ENCODE results near the gene ARHGEF4.

DNA sequence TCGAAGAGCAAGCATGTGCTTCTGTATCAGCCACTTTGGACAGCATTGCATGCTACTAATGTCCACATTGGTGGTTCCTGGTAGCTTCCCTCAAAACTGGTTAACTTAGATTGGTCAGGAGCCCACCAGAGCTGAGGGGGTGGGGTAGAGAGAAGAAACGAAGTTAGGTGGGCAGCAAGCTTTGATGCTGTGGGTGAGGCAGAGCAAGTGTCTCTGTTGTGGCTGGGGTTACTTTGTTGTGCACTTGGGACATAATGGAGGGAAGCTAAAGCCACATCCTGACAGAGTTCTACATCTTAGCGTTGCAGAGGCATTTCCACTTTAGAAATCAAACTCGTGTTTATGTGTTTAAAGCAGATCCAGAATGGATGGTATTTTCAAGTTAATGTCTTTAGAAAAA lies 173.9 kb downstream of the ARHGEF4 start:
- TF ChIP-seq, protein P1, sequence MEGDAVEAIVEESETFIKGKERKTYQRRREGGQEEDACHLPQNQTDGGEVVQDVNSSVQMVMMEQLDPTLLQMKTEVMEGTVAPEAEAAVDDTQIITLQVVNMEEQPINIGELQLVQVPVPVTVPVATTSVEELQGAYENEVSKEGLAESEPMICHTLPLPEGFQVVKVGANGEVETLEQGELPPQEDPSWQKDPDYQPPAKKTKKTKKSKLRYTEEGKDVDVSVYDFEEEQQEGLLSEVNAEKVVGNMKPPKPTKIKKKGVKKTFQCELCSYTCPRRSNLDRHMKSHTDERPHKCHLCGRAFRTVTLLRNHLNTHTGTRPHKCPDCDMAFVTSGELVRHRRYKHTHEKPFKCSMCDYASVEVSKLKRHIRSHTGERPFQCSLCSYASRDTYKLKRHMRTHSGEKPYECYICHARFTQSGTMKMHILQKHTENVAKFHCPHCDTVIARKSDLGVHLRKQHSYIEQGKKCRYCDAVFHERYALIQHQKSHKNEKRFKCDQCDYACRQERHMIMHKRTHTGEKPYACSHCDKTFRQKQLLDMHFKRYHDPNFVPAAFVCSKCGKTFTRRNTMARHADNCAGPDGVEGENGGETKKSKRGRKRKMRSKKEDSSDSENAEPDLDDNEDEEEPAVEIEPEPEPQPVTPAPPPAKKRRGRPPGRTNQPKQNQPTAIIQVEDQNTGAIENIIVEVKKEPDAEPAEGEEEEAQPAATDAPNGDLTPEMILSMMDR (IDR thresholded peaks at IDR 0.05 in 8 of 11, conservative IDR thresholded peaks at IDR 0.05 in 3 of 11), result no peak
- no peak for TF ChIP-seq POLR2A (IDR thresholded peaks at IDR 0.05)

Data from spleen (tissue), 7 donors.